Measurements from ENCODE around the gene MRGPRF.
"Not testable (repeated sequence)": the region's sequence is repeated elsewhere in the genome, so short reads cannot be mapped to it uniquely, and the experiment has no call there.

The MRGPRF gene

GRCh38 chr11:69002570-69003231, 10.3 kb downstream of the MRGPRF start:
- no peak for DNase-seq (ENCODE audit: low read depth, low spot score)

- DNase-seq (ENCODE audit: low read depth, low spot score), result no peak
These were observed 10.9 kb downstream of the MRGPRF start for GRCh38 chr11:69002110-69002569.

GRCh38 chr11:69001243-69002081, 11.6 kb downstream of the MRGPRF start:
- no peak for DNase-seq (ENCODE audit: low read depth, low spot score)

GRCh38 chr11:69000831-69001242, 12.2 kb downstream of the MRGPRF start:
- no peak for DNase-seq (ENCODE audit: low read depth, low spot score)

GRCh38 chr11:69000391-69000790, 12.7 kb downstream of the MRGPRF start:
- no peak for DNase-seq (ENCODE audit: low read depth, low spot score)

GRCh38 chr11:68999748-69000355, 13.2 kb downstream of the MRGPRF start:
- DNase-seq (ENCODE audit: low read depth, low spot score), result not testable (repeated sequence)

GRCh38 chr11:68999093-68999747, 13.8 kb downstream of the MRGPRF start:
- peak; percentile 0 for DNase-seq (ENCODE audit: low read depth, low spot score)

- DNase-seq (ENCODE audit: low read depth, low spot score), result no peak
These were observed 14.6 kb downstream of the MRGPRF start for GRCh38 chr11:68998390-68998911.

GRCh38 chr11:68997995-68998348, 15.1 kb downstream of the MRGPRF start:
- DNase-seq (ENCODE audit: low read depth, low spot score), result no peak

GRCh38 chr11:68997124-68997994, 15.7 kb downstream of the MRGPRF start:
- DNase-seq (ENCODE audit: low read depth, low spot score), result no peak

- DNase-seq (ENCODE audit: low read depth, low spot score), result peak; percentile 0
These were observed 16.5 kb downstream of the MRGPRF start for GRCh38 chr11:68996376-68997123.

- no peak for DNase-seq (ENCODE audit: low read depth, low spot score)
These were observed 18.2 kb downstream of the MRGPRF start for GRCh38 chr11:68994894-68995285.

- DNase-seq (ENCODE audit: low read depth, low spot score), result no peak
These were observed 18.7 kb downstream of the MRGPRF start for GRCh38 chr11:68994161-68994893.

GRCh38 chr11:68993546-68993945, 19.5 kb downstream of the MRGPRF start:
- DNase-seq (ENCODE audit: low read depth, low spot score), result no peak

- no peak for DNase-seq (ENCODE audit: low read depth, low spot score)
These were observed 20.2 kb downstream of the MRGPRF start for GRCh38 chr11:68992743-68993255.

- DNase-seq (ENCODE audit: low read depth, low spot score), result no peak
These were observed 21.9 kb downstream of the MRGPRF start for GRCh38 chr11:68990995-68991780.

- DNase-seq (ENCODE audit: low read depth, low spot score), result no peak
These were observed 23.0 kb downstream of the MRGPRF start for GRCh38 chr11:68989936-68990606.

- no peak for DNase-seq (ENCODE audit: low read depth, low spot score)
These were observed 24.6 kb downstream of the MRGPRF start for GRCh38 chr11:68988491-68988890.
